Vagina (tissue), 2 donors: ENCODE results near the gene PAN2.

Experiments
- POLR2A ChIP-seq, 2 donors: fragments of 450-650 bp; IDR thresholded peaks; one replicate each; pipeline ENCODE4 v1.6.1; 2017; ENCODE audit warnings: antibody characterized with exemption in 2 of 2, mild to moderate bottlenecking in 2 of 2, moderate library complexity in 2 of 2
- TF ChIP-seq, protein P1 (sequence below), 3 experiments: fragments of 450-650 bp in 2 of 3; fragments of 200-600 bp in 1 of 3; sonication (generic) in 1 of 3; IDR thresholded peaks; one replicate each; pipeline ENCODE4 v1.5.1; 2017 to 2019; ENCODE audit warnings: antibody characterized with exemption in 3 of 3, mild to moderate bottlenecking in 2 of 3, moderate library complexity in 2 of 3

GRCh38 chr12:56341616-56342015, 7.8 kb upstream of the PAN2 start:
- TF ChIP-seq, protein P1, sequence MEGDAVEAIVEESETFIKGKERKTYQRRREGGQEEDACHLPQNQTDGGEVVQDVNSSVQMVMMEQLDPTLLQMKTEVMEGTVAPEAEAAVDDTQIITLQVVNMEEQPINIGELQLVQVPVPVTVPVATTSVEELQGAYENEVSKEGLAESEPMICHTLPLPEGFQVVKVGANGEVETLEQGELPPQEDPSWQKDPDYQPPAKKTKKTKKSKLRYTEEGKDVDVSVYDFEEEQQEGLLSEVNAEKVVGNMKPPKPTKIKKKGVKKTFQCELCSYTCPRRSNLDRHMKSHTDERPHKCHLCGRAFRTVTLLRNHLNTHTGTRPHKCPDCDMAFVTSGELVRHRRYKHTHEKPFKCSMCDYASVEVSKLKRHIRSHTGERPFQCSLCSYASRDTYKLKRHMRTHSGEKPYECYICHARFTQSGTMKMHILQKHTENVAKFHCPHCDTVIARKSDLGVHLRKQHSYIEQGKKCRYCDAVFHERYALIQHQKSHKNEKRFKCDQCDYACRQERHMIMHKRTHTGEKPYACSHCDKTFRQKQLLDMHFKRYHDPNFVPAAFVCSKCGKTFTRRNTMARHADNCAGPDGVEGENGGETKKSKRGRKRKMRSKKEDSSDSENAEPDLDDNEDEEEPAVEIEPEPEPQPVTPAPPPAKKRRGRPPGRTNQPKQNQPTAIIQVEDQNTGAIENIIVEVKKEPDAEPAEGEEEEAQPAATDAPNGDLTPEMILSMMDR (IDR thresholded peaks at IDR 0.05) = no peak
- no peak for TF ChIP-seq POLR2A (IDR thresholded peaks at IDR 0.05)
